Stimulated activated CD8-positive, alpha-beta memory T cell treated with anti-CD3 and anti-CD28 coated beads, Interleukin-7, amount 100 ng/mL, for 24 hours (primary cell): ENCODE data around the gene MLH3.

Experiments used
- DNase-seq: peaks from one replicate; pipeline ENCODE4 v3.0.0-alpha.2; 2020; ENCODE audit warnings: low read depth

The MLH3 gene

DNA sequence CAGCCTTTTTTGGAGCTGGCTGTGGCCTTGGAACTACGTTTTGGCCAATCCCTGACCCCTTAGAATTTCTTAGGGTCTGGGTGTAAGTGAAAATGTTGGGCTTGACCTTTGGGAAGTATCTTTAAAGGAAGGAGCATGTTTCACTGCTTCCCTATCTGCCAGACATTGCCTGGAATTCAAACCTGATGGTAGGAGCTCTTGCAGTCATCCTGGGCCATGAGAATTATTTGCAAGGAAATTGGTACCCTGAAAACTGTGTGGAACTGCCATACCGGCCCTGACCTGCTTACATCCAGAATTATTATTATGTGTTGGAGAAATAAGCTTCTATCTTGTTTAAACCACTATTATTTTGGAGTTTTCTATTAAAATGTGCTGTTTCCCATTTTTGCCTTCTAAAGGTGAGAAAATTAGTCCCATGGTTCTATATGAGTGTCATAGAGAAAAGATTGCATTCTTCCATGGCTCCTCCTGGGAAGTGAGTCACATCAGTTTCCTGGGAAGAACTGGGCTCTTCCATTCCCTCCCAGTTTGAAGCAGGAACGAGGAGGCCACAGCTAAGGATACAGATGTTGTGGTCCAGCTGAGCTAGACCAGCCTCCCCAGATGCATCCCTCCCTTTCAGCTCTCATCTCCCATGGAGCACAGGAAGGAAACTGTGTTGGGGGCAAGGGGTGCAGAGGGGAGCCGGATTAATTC is 86.3 kb downstream of the MLH3 start:
- no peak for DNase-seq
